A673 (cell line): ENCODE results near the gene MYO6.

ENCODE experiments used
- EZH2 ChIP-seq: fragments of 200-600 bp; sonication (generic); IDR thresholded peaks from 2 replicates; pipeline ENCODE4 v1.6.1; 2017; ENCODE audit warnings: borderline replicate concordance, low read depth, mild to moderate bottlenecking, mixed read lengths, antibody characterized with exemption, low read length; ENCODE audit not compliant: poor library complexity, severe bottlenecking
- TF ChIP-seq, protein P1 (sequence below): fragments of 300-800, 200-600 bp; sonication (generic); conservative IDR thresholded peaks from 2 replicates; pipeline ENCODE4 v1.5.1; 2017; ENCODE audit warnings: low read depth, mild to moderate bottlenecking, antibody characterized with exemption, low read length, moderate library complexity, mixed read lengths

DNA sequence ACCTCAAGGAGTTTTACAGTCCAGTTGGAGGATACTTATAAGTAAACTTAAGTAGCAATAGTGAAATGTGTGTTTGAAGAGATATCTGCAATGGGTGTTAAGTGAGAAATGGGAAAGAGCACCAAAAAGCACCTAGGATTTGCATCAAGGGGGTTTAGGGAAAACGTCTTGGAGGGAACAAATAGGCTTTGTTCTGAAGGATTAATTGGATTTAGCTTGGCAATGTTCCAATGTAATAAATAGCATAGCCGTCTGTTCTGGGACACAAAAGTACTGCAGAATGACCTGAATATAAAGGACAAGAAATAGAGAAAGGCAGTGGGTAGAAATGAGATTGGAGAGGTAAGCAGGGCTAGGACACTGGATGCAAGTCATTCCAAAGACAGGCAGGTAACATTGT is 2.8 kb upstream of the MYO6 start:
- TF ChIP-seq, protein P1, sequence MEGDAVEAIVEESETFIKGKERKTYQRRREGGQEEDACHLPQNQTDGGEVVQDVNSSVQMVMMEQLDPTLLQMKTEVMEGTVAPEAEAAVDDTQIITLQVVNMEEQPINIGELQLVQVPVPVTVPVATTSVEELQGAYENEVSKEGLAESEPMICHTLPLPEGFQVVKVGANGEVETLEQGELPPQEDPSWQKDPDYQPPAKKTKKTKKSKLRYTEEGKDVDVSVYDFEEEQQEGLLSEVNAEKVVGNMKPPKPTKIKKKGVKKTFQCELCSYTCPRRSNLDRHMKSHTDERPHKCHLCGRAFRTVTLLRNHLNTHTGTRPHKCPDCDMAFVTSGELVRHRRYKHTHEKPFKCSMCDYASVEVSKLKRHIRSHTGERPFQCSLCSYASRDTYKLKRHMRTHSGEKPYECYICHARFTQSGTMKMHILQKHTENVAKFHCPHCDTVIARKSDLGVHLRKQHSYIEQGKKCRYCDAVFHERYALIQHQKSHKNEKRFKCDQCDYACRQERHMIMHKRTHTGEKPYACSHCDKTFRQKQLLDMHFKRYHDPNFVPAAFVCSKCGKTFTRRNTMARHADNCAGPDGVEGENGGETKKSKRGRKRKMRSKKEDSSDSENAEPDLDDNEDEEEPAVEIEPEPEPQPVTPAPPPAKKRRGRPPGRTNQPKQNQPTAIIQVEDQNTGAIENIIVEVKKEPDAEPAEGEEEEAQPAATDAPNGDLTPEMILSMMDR: no peak
- no peak for TF ChIP-seq EZH2
